HepG2 (cell line): ENCODE measurements around the gene PSMD2. TPM values are rescaled to one million over a fixed set of nuclear protein-coding genes. Genes with fewer than 3 reads are reported as not detected.

Experiments
- CHD2 ChIP-seq: IDR thresholded peaks from 2 replicates; pipeline ENCODE4 v1.6.1; 2011; ENCODE audit warnings: low read depth, low read length, improper control_type of control experiment
- GLI4 ChIP-seq: sonication (generic); formaldehyde crosslinking; IDR thresholded peaks from 2 replicates; pipeline ENCODE4 v1.5.1; 2020; ENCODE audit warnings: missing genetic modification reagents, mild to moderate bottlenecking, moderate library complexity, borderline replicate concordance
- IRF9 ChIP-seq: sonication (generic); formaldehyde crosslinking; IDR thresholded peaks from 2 replicates; pipeline ENCODE4 v1.8.0; 2022; ENCODE audit warnings: missing genetic modification reagents, mild to moderate bottlenecking, borderline replicate concordance
- MATR3 ChIP-seq: sonication (generic); formaldehyde crosslinking; IDR thresholded peaks from 2 replicates; pipeline ENCODE4 v1.4.0; 2020; ENCODE audit warnings: missing genetic modification reagents
- MNT ChIP-seq: fragments of 450-650 bp; IDR thresholded peaks from 2 replicates; pipeline ENCODE4 v1.6.1; 2016
- MXD3 ChIP-seq: IDR thresholded peaks from 2 replicates; pipeline ENCODE4 v1.6.1; 2016; ENCODE audit warnings: mild to moderate bottlenecking, missing biosample characterization, missing genetic modification reagents
- PHF8 ChIP-seq: sonication (generic); formaldehyde crosslinking; IDR thresholded peaks from 2 replicates; pipeline ENCODE4 v1.5.0; 2020; ENCODE audit warnings: missing genetic modification reagents
- POLR2A ChIP-seq, 2 experiments: IDR thresholded peaks; 2 replicates each; pipeline ENCODE4 v1.6.1; 2011; ENCODE audit warnings: low read depth in 2 of 2, low read length in 2 of 2, mild to moderate bottlenecking in 1 of 2, moderate library complexity in 1 of 2; ENCODE audit not compliant: insufficient read depth in 1 of 2
- SIX4 ChIP-seq: sonication (generic); formaldehyde crosslinking; IDR thresholded peaks from 2 replicates; pipeline ENCODE4 v1.4.0; 2020; ENCODE audit warnings: missing genetic modification reagents
- SMYD3 ChIP-seq: sonication (generic); formaldehyde crosslinking; IDR thresholded peaks from 2 replicates; pipeline ENCODE4 v1.8.1; 2023; ENCODE audit warnings: mild to moderate bottlenecking, missing genetic modification reagents
- SP140L ChIP-seq: sonication (generic); formaldehyde crosslinking; IDR thresholded peaks from 2 replicates; pipeline ENCODE4 v1.4.0; 2020; ENCODE audit warnings: missing genetic modification reagents, borderline replicate concordance
- TRIM24 ChIP-seq: sonication (generic); formaldehyde crosslinking; IDR thresholded peaks from 2 replicates; pipeline ENCODE4 v1.8.0; 2022; ENCODE audit warnings: mild to moderate bottlenecking, missing genetic modification reagents
- XRCC5 ChIP-seq: fragments of 200-400 bp; formaldehyde crosslinking; optimal IDR thresholded peaks from 2 replicates; pipeline ENCODE3; 2017; ENCODE audit warnings: mild to moderate bottlenecking, low read length
- ZKSCAN5 ChIP-seq: sonication (generic); formaldehyde crosslinking; IDR thresholded peaks from 2 replicates; pipeline ENCODE4 v1.5.1; 2020; ENCODE audit warnings: mild to moderate bottlenecking, missing genetic modification reagents
- ZNF138 ChIP-seq: sonication (generic); formaldehyde crosslinking; IDR thresholded peaks from 2 replicates; pipeline ENCODE4 v1.5.0; 2020; ENCODE audit warnings: mild to moderate bottlenecking, low read depth, missing genetic modification reagents
- ZNF281 ChIP-seq: sonication (generic); formaldehyde crosslinking; IDR thresholded peaks from 2 replicates; pipeline ENCODE4 v1.4.0; 2020; ENCODE audit warnings: missing genetic modification reagents, borderline replicate concordance
- ZNF441 ChIP-seq: sonication (generic); formaldehyde crosslinking; IDR thresholded peaks from 2 replicates; pipeline ENCODE4 v1.7.0; 2021; ENCODE audit warnings: missing genetic modification reagents, borderline replicate concordance
- ZNF546 ChIP-seq: sonication (generic); formaldehyde crosslinking; conservative IDR thresholded peaks from 2 replicates; pipeline ENCODE4 v1.8.1; 2023; ENCODE audit warnings: mild to moderate bottlenecking, missing genetic modification reagents
- ZNF615 ChIP-seq: sonication (generic); formaldehyde crosslinking; IDR thresholded peaks from 2 replicates; pipeline ENCODE4 v1.5.0; 2020; ENCODE audit warnings: mild to moderate bottlenecking, missing genetic modification reagents, borderline replicate concordance
- ZNF687 ChIP-seq: sonication (generic); formaldehyde crosslinking; IDR thresholded peaks from 2 replicates; pipeline ENCODE4 v1.5.1; 2020; ENCODE audit warnings: mild to moderate bottlenecking, missing genetic modification reagents, moderate library complexity
- polyA plus RNA-seq, 8 experiments: library from polyadenylated mRNA; depleted of rRNA in 3 of 8; stranded (reverse) in 7 of 8; unstranded in 1 of 8; fragments of >200 nt; fragmentation: Illumina TruSeq in 4 of 8; extraction: Trizol in 4 of 8; gene quantifications; 2 replicates each; pipeline versions ENCODE4 v1.2.1 to v1.2.3, GENCODE V29; 2011 to 2016; ENCODE audit warnings: low read depth in 4 of 8, missing spikeins in 1 of 8, mixed read lengths in 1 of 8; ENCODE audit not compliant: insufficient read depth in 1 of 8
- total RNA-seq, 5 experiments: library from RNA; depleted of rRNA; stranded (reverse); fragments of >200 nt; fragmentation: Illumina TruSeq; extraction: Trizol; gene quantifications; 2 replicates each; pipeline ENCODE4 v1.2.3, GENCODE V29; 2016; ENCODE audit warnings: low read depth in 1 of 5

Gene PSMD2
- total and polyA plus RNA-seq, 2 of the 13 experiments (the other 11 are each of a cell fraction or from before 2014, with no cell fraction given) = 125 to 200 TPM

GRCh38 chr3:184298759-184299487 is at the start of gene PSMD2 (continued):
- TF ChIP-seq MNT (no peak), SMYD3 (no peak), CHD2 (peak; percentile 94), SIX4 (CRISPR knock-in tag) (no peak), TRIM24 (no peak), MATR3 (CRISPR knock-in tag) (no peak), GLI4 (CRISPR knock-in tag) (no peak), SP140L (CRISPR knock-in tag) (no peak), IRF9 (CRISPR knock-in tag) (peak; percentile 48; the same call in 1 of the 2 replicates), ZNF281 (CRISPR knock-in tag) (peak; percentile 63; the same call in 1 of the 2 replicates), ZNF687 (CRISPR knock-in tag) (peak; percentile 79), ZNF546 (no peak), ZNF441 (CRISPR knock-in tag) (peak; percentile 50; the same call in 1 of the 2 replicates), ZNF138 (no peak), ZNF615 (CRISPR knock-in tag) (0 out of 2 replicates have a peak, but pooled peaks have one; percentile 61), MXD3 (CRISPR knock-in tag) (peak; percentile 64), POLR2A (IDR thresholded peaks at IDR 0.05; ENCODE audit: insufficient read depth in 1 of 2, low read depth in 2 of 2, low read length in 2 of 2) (peak; percentile 80 to 86), PHF8 (CRISPR knock-in tag) (peak; percentile 97), XRCC5 (no peak), ZKSCAN5 (CRISPR knock-in tag) (no peak)
